Transverse colon (tissue), 4 donors: Measurements from ENCODE around the gene NUMA1. TPM values are rescaled to one million over a fixed set of nuclear protein-coding genes. Genes with fewer than 3 reads are reported as not detected.
A peak's percentile ranks its signal among the peaks of the same experiment; 100 is the strongest.

Experiments
- DNase-seq: peaks from one replicate; pipeline ENCODE4 v3.0.0-alpha.2; 2019
- H3K27ac ChIP-seq, 4 donors: fragments of 200-600 bp; sonication (generic); 2 replicates each; pipeline ENCODE4 v1.5.1; 2016 to 2018; ENCODE audit warnings: inconsistent platforms in 4 of 4
- H3K27me3 ChIP-seq: fragments of 200-600 bp; sonication (generic); 2 replicates; pipeline ENCODE4 v1.5.1; 2017; ENCODE audit warnings: inconsistent platforms
- H3K36me3 ChIP-seq, 4 donors: fragments of 200-600 bp; sonication (generic); 2 replicates each; pipeline ENCODE4 v1.5.1; 2017 to 2019; ENCODE audit warnings: inconsistent platforms in 4 of 4
- H3K4me1 ChIP-seq, 4 donors: fragments of 200-600 bp; sonication (generic); 2 replicates each; pipeline ENCODE4 v1.5.1; 2017 to 2020; ENCODE audit warnings: inconsistent platforms in 4 of 4
- H3K4me3 ChIP-seq, 4 donors: fragments of 200-600 bp; sonication (generic); 1 replicate in 1 of 4; 2 replicates in 3 of 4; pipeline versions ENCODE4 v1.5.1 to v1.6.1; 2017 to 2019; ENCODE audit warnings: inconsistent platforms in 4 of 4
- H3K9me3 ChIP-seq, 2 donors: fragments of 200-600 bp; sonication (generic); 2 replicates each; pipeline ENCODE4 v1.5.1; 2017 to 2019; ENCODE audit warnings: inconsistent platforms in 2 of 2
- EP300 ChIP-seq: sonication (generic); formaldehyde crosslinking; IDR thresholded peaks from one replicate; pipeline ENCODE4 v1.6.1; 2017; ENCODE audit warnings: antibody characterized with exemption, low read depth
- POLR2A ChIP-seq: fragments of 450-650 bp; IDR thresholded peaks from one replicate; pipeline ENCODE4 v1.6.1; 2016; ENCODE audit warnings: antibody characterized with exemption, mild to moderate bottlenecking, moderate library complexity
- POLR2AphosphoS5 ChIP-seq, 3 donors: sonication (generic); formaldehyde crosslinking; IDR thresholded peaks; one replicate each; pipeline ENCODE4 v1.6.1; 2016; ENCODE audit warnings: antibody characterized with exemption in 3 of 3
- WGBS, 2 donors: methylation state at CpG; one replicate each; pipeline ENCODE4 v1.1.5; 2018; ENCODE audit warnings: low coverage in 1 of 2; 5-methylcytosine and 5-hydroxymethylcytosine counted together
- in situ Hi-C, 4 donors: fragments of 200-750 bp; cut with MboI; loops; one replicate each; pipeline versions ENCODE4 v1.15.0 to v1.15.1; 2017; ENCODE audit warnings: low sequenced_read_pairs in 3 of 4, low pct_ligation_motif_present in 1 of 4, low pct_unique_long_range_greater_than_20kb in 1 of 4
- intact Hi-C: fragments of 100-400 bp; cut with DNase I; formaldehyde crosslinking; loops from one replicate; pipeline ENCODE4 v1.15.1; 2023; ENCODE audit warnings: low total_unique reads
- total RNA-seq, 4 donors: library from RNA; depleted of rRNA; stranded (reverse); fragments of >200 nt; gene quantifications; one replicate each; pipeline ENCODE4 v1.1.0, GENCODE V29; 2016
- TF ChIP-seq, protein P1 (sequence below), 5 experiments: fragments of 200-600 bp in 3 of 5; fragments of 450-650 bp in 2 of 5; sonication (generic) in 3 of 5; IDR thresholded peaks; 1 replicate in 2 of 5; 2 replicates in 3 of 5; pipeline ENCODE4 v1.5.1; 2016 to 2017; ENCODE audit warnings: antibody characterized with exemption in 5 of 5, inconsistent platforms in 3 of 5, mild to moderate bottlenecking in 2 of 5, moderate library complexity in 1 of 5

Gene NUMA1
- total RNA-seq, 4 donors from 2014 or later: 323 to 520 (median 419) TPM

DNA sequence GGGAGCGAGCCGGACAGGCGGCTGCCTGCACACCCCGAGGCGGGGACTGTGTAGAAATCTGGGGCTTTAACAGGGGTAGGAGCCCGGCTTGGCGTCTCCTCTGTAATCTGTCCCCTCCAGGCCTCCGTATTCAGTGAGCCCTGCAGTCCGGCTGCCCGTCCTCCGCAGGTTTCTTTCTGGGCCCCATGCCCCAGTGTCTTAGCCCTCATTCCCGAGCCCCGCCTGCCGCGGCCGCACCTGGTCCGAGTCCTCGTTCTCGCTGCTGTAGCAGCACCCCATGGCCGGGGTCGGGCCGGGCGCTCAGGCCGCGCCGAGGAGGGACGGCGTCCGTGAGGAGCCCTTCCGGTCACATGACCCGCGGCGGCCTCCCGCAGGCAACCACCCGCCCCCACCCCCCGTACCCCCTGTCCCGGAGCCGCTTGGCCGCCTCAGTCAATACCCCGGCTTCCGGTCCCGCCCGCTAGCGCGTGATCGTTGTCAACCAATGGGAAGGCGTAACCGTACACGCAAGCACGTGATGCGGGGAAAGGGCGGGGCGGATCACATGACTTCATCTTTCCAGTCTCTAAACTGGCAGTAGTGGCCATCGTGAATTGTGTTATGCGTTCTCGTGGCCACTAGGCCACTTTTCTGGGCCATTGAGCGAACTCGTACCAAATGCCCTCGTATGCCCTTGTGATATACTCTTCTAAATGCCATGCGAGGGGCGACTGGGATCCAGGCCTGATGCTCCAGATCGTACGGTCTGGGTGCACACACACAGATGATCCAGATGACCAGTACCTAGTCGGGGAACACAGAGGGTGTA is 22.8 kb upstream of the NUMA1 start, which contains the start of gene LAMTOR1:
TSS of gene LAMTOR1 (minus strand) at position 352 of the 808 bp plus-strand sequence. CDS start at position 279, 73 bp downstream.
- peak within 1 kb of the TSS; percentile 94 to 99 (median 96) for H3K27ac ChIP-seq
- 7% methylated on average over 45 of the region's 64 CpGs; no CpG with 5 or more reads in 1 of the 2 donors for WGBS, 2 donors
- H3K36me3 ChIP-seq: peaks cover 0 to 13% (median 5%) of the 10 kb centered on the region in 4 donors
- H3K27me3 ChIP-seq: no peaks in the 10 kb centered on the region
- peaks cover 8 to 36% (median 28%) of the 10 kb centered on the region in 4 donors for H3K4me1 ChIP-seq
- in situ Hi-C loops: no loop called here
- peak within 1 kb of the TSS; percentile 84 to 94 (median 90) for H3K4me3 ChIP-seq
- intact Hi-C loops: no loop called here
- DNase-seq: peak; percentile 100
- peak; percentile 71 to 92 (median 89) for TF ChIP-seq POLR2AphosphoS5 (IDR thresholded peaks at IDR 0.05)
- TF ChIP-seq, protein P1, sequence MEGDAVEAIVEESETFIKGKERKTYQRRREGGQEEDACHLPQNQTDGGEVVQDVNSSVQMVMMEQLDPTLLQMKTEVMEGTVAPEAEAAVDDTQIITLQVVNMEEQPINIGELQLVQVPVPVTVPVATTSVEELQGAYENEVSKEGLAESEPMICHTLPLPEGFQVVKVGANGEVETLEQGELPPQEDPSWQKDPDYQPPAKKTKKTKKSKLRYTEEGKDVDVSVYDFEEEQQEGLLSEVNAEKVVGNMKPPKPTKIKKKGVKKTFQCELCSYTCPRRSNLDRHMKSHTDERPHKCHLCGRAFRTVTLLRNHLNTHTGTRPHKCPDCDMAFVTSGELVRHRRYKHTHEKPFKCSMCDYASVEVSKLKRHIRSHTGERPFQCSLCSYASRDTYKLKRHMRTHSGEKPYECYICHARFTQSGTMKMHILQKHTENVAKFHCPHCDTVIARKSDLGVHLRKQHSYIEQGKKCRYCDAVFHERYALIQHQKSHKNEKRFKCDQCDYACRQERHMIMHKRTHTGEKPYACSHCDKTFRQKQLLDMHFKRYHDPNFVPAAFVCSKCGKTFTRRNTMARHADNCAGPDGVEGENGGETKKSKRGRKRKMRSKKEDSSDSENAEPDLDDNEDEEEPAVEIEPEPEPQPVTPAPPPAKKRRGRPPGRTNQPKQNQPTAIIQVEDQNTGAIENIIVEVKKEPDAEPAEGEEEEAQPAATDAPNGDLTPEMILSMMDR (IDR thresholded peaks at IDR 0.05): peak; percentile 39 to 89 (median 43)
- TF ChIP-seq POLR2A: peak; percentile 89
- TF ChIP-seq EP300: no peak
- no peaks in the 10 kb centered on the region for H3K9me3 ChIP-seq

DNA sequence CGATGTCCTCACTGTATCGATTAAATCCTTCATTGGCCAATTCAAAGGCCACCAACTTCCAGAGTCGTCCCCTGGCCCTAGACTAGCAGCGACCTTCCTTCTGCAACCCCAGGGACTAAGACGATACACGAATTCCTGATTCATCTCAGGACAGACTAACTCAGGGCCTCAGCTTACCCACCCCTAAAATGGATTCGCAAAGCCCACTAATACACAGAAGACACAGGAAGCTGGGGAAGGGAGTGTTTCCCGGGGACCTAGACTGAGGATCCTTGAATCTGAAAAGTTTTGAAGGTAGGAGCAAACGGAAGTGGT is 22.2 kb upstream of the NUMA1 start:
- intact Hi-C loops (no loop called here), in situ Hi-C loops (no loop called here)
- Histone ChIP-seq H3K4me1 (peaks cover 8 to 36% (median 28%) of the 10 kb centered on the region in 4 donors), H3K4me3 (peak overlapping the region; percentile 84 to 94 (median 90)), H3K36me3 (peaks cover 0 to 19% (median 8%) of the 10 kb centered on the region in 4 donors), H3K9me3 (no peaks in the 10 kb centered on the region), H3K27ac (peak overlapping the region; percentile 94 to 99 (median 96)), H3K27me3 (no peaks in the 10 kb centered on the region)
- 1% methylated on average over 9 of the region's 9 CpGs; no CpG with 5 or more reads in 1 of the 2 donors for whole genome bisulfite sequencing, 2 donors
- DNase-seq: no peak
- TF ChIP-seq EP300: no peak
- no peak for TF ChIP-seq POLR2AphosphoS5 (IDR thresholded peaks at IDR 0.05)
- no peak for TF ChIP-seq POLR2A
- TF ChIP-seq, protein P1 (IDR thresholded peaks at IDR 0.05): no peak

DNA sequence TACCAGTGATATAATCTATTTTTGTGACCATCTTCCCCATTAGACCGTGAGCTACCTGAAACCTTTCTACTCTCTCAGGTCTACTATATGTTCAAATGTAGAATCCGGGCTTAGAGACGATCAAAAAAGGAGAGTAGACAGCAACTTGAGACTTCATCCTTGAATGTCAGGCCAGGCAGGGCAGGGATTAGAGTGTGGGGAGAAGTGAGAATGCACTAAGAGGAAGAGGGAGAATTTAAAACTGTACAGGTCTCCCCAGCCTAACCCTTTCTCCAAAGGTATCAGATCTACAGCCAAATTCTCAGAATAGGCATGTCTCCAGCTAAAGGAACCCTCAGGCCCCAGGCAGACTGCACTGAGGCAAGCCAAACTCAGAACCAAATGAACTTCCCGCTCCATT is 21.8 kb upstream of the NUMA1 start:
- Histone ChIP-seq H3K36me3 (peaks cover 0 to 23% (median 10%) of the 10 kb centered on the region in 4 donors), H3K27ac (peak overlapping the region; percentile 94 to 99 (median 96)), H3K4me1 (peaks cover 8 to 36% (median 28%) of the 10 kb centered on the region in 4 donors), H3K4me3 (peak overlapping the region; percentile 84 to 94 (median 90)), H3K27me3 (no peaks in the 10 kb centered on the region), H3K9me3 (no peaks in the 10 kb centered on the region)
- in situ Hi-C loops: no loop called here
- no peak for TF ChIP-seq POLR2AphosphoS5 (IDR thresholded peaks at IDR 0.05)
- TF ChIP-seq, protein P1 (IDR thresholded peaks at IDR 0.05): no peak
- TF ChIP-seq EP300: no peak
- TF ChIP-seq POLR2A: no peak
- 17 to 34% methylated on average over 1 to 4 of the region's 4 CpGs for WGBS, 2 donors
- no peak for DNase-seq
- intact Hi-C loops: no loop called here

DNA sequence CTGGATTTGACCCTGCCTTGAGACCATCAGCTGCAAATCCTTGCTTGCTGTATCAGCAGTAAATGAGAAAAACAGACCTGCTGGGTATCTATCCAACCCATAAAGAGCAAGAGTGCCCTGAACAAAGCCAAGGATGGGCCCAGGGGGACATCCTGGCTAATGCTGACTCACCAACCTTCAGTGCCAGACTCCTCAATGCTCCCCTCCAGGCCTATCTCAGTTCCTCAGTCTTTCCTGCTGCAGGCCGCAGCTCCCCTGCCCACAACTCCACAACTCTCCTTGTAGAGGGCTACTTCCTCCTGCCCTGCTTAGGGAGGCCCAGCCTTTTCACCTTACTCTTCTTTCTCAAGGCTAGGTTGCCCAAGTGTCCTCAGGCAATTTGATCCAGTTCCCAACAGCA is 20.1 kb upstream of the NUMA1 start:
- no peaks in the 10 kb centered on the region for H3K27me3 ChIP-seq
- in situ Hi-C loops: no loop called here

More for the DNA sequence above, 20.1 kb upstream of the NUMA1 start:
- H3K36me3 ChIP-seq: peaks cover 0 to 34% (median 10%) of the 10 kb centered on the region in 4 donors
- peaks cover 8 to 36% (median 28%) of the 10 kb centered on the region in 4 donors for H3K4me1 ChIP-seq
- 83% methylated on average over 1 of the region's 1 CpG; no CpG with 5 or more reads in 1 of the 2 donors for WGBS, 2 donors
- H3K4me3 ChIP-seq: no peak overlapping the region
- H3K9me3 ChIP-seq: no peaks in the 10 kb centered on the region
- DNase-seq: no peak
- intact Hi-C loops: no loop called here
- H3K27ac ChIP-seq: no peak overlapping the region
- no peak for TF ChIP-seq POLR2AphosphoS5 (IDR thresholded peaks at IDR 0.05)
- TF ChIP-seq, protein P1 (IDR thresholded peaks at IDR 0.05): no peak
- no peak for TF ChIP-seq POLR2A
- TF ChIP-seq EP300: no peak
